ENCODE data around the gene VAV2. TPM values are rescaled to one million over a fixed set of nuclear protein-coding genes. Genes with fewer than 3 reads are reported as not detected.
A peak's percentile ranks its signal among the peaks of the same experiment; 100 is the strongest.

Gene VAV2
- polyA plus RNA-seq, 2 of the 4 experiments (the other 2 are of a cell fraction) = 9.8 to 21.4 TPM

GRCh38 chr9:133995012-133995896 lies 3.1 kb upstream of the VAV2 start:
- TF ChIP-seq TFCP2L1 (CRISPR knock-in tag; IDR thresholded peaks at IDR 0.05) = no peak
- no peak for TF ChIP-seq ESRRA (IDR thresholded peaks at IDR 0.05; ENCODE audit: borderline replicate concordance, low read length)
- TF ChIP-seq TP53 (CRISPR knock-in tag; IDR thresholded peaks at IDR 0.05) = 0 out of 2 replicates have a peak, but pooled peaks have one; percentile 48
- TF ChIP-seq RAD21 (conservative IDR thresholded peaks at IDR 0.05 in 1 of 2, IDR thresholded peaks at IDR 0.05 in 1 of 2) = peak in 1 of 2 experiments; percentile 43; a peak in 2 of 5 replicates
- DNase-seq (ENCODE audit: low read depth in 1 of 2, low spot score in 1 of 2) = peak; percentile 71 to 72
- Histone ChIP-seq H3K4me2 (no peak overlapping the region), H3K4me1 (peaks cover 24% of the 10 kb centered on the region), H3K27ac (no peak overlapping the region), H3K4me3 (no peak overlapping the region), H3K9me3 (no peaks in the 10 kb centered on the region)
- FAIRE-seq = no peak
- 45% methylated on average over 15 of the region's 17 CpGs for WGBS (ENCODE audit: missing lambda C conversion rate)
- CTCF ChIA-PET = interaction anchor here (0.6 to 5.5 kb wide), 60 partner anchors 10 to 621 kb away, joined by 3 to 348 read pairs (median 4); partner anchors contain the start of genes BRD3OS and DBH
- peak; percentile 15 to 31; a peak in 3 of 6 replicates for ATAC-seq
- POLR2A ChIA-PET = interaction anchor here (2.2 kb wide), 1 partner anchor 213 kb away, joined by 9 read pairs; no protein-coding TSS in a partner anchor

GRCh38 chr9:133994353-133995011 lies 2.4 kb upstream of the VAV2 start:
- peak overlapping the region in 1 of 2 experiments; percentile 99; a peak in 3 of 6 replicates for H3K27ac ChIP-seq
- peak; percentile 49 to 81 for ATAC-seq
- FAIRE-seq = no peak
- no peaks in the 10 kb centered on the region for H3K9me3 ChIP-seq
- TF ChIP-seq MAX (IDR thresholded peaks at IDR 0.05) (peak; percentile 37; the same call in 1 of the 2 replicates), SMC3 (IDR thresholded peaks at IDR 0.05) (peak; percentile 96), RAD21 (conservative IDR thresholded peaks at IDR 0.05 in 1 of 2, IDR thresholded peaks at IDR 0.05 in 1 of 2) (peak; percentile 97 to 98), ESRRA (IDR thresholded peaks at IDR 0.05; ENCODE audit: borderline replicate concordance, low read length) (no peak), CTCF (IDR thresholded peaks at IDR 0.05) (peak; percentile 92)
- ChIA-PET CTCF (interaction anchor here (0.6 to 5.5 kb wide), 98 partner anchors 8 to 620 kb away, joined by 3 to 348 read pairs (median 4); partner anchors contain the start of genes BRD3OS, DBH and WDR5), POLR2A (interaction anchor here (1.5 to 2.2 kb wide), 3 partner anchors 120 to 212 kb away, joined by 3 to 12 read pairs (median 9); no protein-coding TSS in a partner anchor)
- H3K4me2 ChIP-seq = peak overlapping the region; percentile 99
- peak; percentile 72 to 86 for DNase-seq (ENCODE audit: low read depth in 1 of 2, low spot score in 1 of 2)
- WGBS (ENCODE audit: missing lambda C conversion rate) = 0% methylated on average over 5 of the region's 11 CpGs
- H3K4me1 ChIP-seq = peaks cover 31% of the 10 kb centered on the region
- no peak overlapping the region for H3K4me3 ChIP-seq

GRCh38 chr9:133993635-133994253 lies 1.6 kb upstream of the VAV2 start:
- FAIRE-seq (no peak), ATAC-seq (no peak), DNase-seq (ENCODE audit: low read depth in 1 of 2, low spot score in 1 of 2) (no peak)
- H3K4me3 ChIP-seq = peak overlapping the region; percentile 98
- WGBS (ENCODE audit: missing lambda C conversion rate) = 59% methylated on average over 3 of the region's 16 CpGs
- H3K4me2 ChIP-seq = peak overlapping the region; percentile 99
- H3K27ac ChIP-seq = peak overlapping the region; percentile 98 to 99
- no peaks in the 10 kb centered on the region for H3K9me3 ChIP-seq
- H3K4me1 ChIP-seq = peaks cover 32% of the 10 kb centered on the region
- ChIA-PET POLR2A (interaction anchor here (1.0 to 2.2 kb wide), 4 partner anchors 32 to 211 kb away, joined by 3 to 12 read pairs (median 7); partner anchors contain the start of gene BRD3OS), CTCF (interaction anchor here (0.6 to 5.5 kb wide), 78 partner anchors 8 to 808 kb away, joined by 3 to 348 read pairs (median 5); partner anchors contain the start of genes BRD3OS, DBH and WDR5)
- TF ChIP-seq HOXB5 (CRISPR knock-in tag; IDR thresholded peaks at IDR 0.05) (no peak), CBX2 (IDR thresholded peaks at IDR 0.05; ENCODE audit: borderline replicate concordance, low read depth) (no peak)

Data from A549 (cell line).